ENCODE data around the gene SCARB1.
"Not testable (repeated sequence)": the region's sequence is repeated elsewhere in the genome, so short reads cannot be mapped to it uniquely, and the experiment has no call there.

SCARB1 gene

DNA sequence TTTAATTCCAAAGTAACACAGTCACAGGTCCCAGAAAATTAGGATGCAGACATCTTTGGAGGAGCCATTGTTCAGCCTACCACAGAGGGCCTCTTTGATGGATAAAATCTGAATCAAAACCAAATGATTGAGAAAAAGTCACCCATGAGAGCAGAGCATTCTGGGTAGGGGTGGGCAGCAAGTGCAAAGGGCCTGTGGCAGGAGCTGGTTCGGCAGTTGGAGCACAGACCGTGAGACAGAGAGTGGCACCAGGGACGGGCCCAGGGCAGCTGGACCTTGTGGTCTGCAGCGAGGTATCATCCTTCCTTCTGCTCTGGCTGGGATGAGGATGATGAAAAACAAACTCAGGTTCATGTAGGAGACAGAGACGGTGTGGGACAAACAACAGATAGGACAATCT lies 32.8 kb upstream of the SCARB1 start:
- no peaks in the 10 kb centered on the region for H3K79me2 ChIP-seq (ENCODE audit: insufficient read depth, low read length)
- H3K27me3 ChIP-seq (ENCODE audit: insufficient read depth, low read length) = no peaks in the 10 kb centered on the region
- peaks cover 2% of the 10 kb centered on the region for H3K4me1 ChIP-seq (ENCODE audit: insufficient read depth, low read length, severe bottlenecking)
- H3K4me3 ChIP-seq (ENCODE audit: low read depth, low read length, poor library complexity, severe bottlenecking) = no peak overlapping the region
- H3K9ac ChIP-seq (ENCODE audit: low read length) = no peak overlapping the region
- no peaks in the 10 kb centered on the region for H3K9me3 ChIP-seq (ENCODE audit: low read length)
- TF ChIP-seq, protein P1, sequence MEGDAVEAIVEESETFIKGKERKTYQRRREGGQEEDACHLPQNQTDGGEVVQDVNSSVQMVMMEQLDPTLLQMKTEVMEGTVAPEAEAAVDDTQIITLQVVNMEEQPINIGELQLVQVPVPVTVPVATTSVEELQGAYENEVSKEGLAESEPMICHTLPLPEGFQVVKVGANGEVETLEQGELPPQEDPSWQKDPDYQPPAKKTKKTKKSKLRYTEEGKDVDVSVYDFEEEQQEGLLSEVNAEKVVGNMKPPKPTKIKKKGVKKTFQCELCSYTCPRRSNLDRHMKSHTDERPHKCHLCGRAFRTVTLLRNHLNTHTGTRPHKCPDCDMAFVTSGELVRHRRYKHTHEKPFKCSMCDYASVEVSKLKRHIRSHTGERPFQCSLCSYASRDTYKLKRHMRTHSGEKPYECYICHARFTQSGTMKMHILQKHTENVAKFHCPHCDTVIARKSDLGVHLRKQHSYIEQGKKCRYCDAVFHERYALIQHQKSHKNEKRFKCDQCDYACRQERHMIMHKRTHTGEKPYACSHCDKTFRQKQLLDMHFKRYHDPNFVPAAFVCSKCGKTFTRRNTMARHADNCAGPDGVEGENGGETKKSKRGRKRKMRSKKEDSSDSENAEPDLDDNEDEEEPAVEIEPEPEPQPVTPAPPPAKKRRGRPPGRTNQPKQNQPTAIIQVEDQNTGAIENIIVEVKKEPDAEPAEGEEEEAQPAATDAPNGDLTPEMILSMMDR (IDR thresholded peaks at IDR 0.05; ENCODE audit: low read length) = no peak
- no peak for TF ChIP-seq EZH2 (IDR thresholded peaks at IDR 0.05; ENCODE audit: borderline replicate concordance, low read length)
- no peaks in the 10 kb centered on the region for H4K20me1 ChIP-seq (ENCODE audit: insufficient read depth, low read length)
- H3F3A ChIP-seq (ENCODE audit: insufficient read depth, low read length) = no peaks in the 10 kb centered on the region
- no peak overlapping the region for H3K27ac ChIP-seq (ENCODE audit: low read depth, low read length, poor library complexity, severe bottlenecking)
- H3K9me2 ChIP-seq (ENCODE audit: low read depth, low read length) = no peaks in the 10 kb centered on the region
- no peak overlapping the region for H3K4me2 ChIP-seq (ENCODE audit: low read length)
- H3K36me3 ChIP-seq (ENCODE audit: insufficient read depth, low read length) = no peaks in the 10 kb centered on the region
- no peak overlapping the region for H2AFZ ChIP-seq (ENCODE audit: low read length)

DNA sequence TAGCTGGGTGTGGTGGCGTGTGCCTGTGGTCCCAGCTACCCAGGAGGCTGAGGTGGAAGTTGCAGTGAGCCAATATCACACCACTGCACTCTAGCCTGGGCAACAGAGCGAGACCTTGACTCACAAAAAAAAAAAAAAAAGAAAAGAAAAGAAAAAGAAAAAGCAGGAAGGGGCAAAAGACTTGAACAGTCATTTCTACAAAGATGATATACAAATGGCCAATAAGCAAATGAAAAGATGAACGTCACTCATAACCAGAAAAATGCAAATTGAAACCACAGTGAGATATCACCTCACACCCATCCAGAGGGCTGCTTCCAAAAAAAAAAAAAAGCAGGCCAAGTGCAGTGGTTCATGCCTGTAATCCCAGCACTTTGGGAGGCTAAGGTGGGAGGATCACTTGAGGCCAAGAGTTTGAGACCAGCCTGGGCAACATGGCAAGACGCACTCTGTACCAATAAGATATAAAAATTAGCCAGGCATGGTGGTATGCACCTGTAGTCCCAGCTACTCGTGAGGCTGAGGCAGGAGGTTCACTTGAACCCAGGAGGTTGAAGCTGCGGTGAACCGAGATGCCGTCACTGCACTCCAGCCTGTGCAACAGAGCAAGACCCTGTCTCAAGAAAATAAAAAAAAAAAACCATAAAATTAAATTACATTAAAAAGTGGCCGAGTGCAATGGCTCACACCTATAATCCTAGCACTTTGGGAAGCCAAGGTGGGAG lies 30.3 kb upstream of the SCARB1 start:
- Histone ChIP-seq H4K20me1 (ENCODE audit: insufficient read depth, low read length) (no peaks in the 10 kb centered on the region), H3K27ac (ENCODE audit: low read depth, low read length, poor library complexity, severe bottlenecking) (no peak overlapping the region), H3K9me3 (ENCODE audit: low read length) (no peaks in the 10 kb centered on the region), H3K4me1 (ENCODE audit: insufficient read depth, low read length, severe bottlenecking) (no peaks in the 10 kb centered on the region), H3K4me3 (ENCODE audit: low read depth, low read length, poor library complexity, severe bottlenecking) (no peak overlapping the region), H3K79me2 (ENCODE audit: insufficient read depth, low read length) (no peaks in the 10 kb centered on the region), H3K36me3 (ENCODE audit: insufficient read depth, low read length) (no peaks in the 10 kb centered on the region; the same call in 1 of the 2 replicates), H2AFZ (ENCODE audit: low read length) (no peak overlapping the region), H3K27me3 (ENCODE audit: insufficient read depth, low read length) (0 out of 2 replicates have a peak, but pooled peaks cover 3% of the 10 kb centered on the region), H3F3A (ENCODE audit: insufficient read depth, low read length) (no peaks in the 10 kb centered on the region), H3K4me2 (ENCODE audit: low read length) (no peak overlapping the region), H3K9ac (ENCODE audit: low read length) (no peak overlapping the region), H3K9me2 (ENCODE audit: low read depth, low read length) (no peaks in the 10 kb centered on the region)
- TF ChIP-seq, protein P1 (IDR thresholded peaks at IDR 0.05; ENCODE audit: low read length) = no peak
- TF ChIP-seq EZH2 (IDR thresholded peaks at IDR 0.05; ENCODE audit: borderline replicate concordance, low read length) = no peak

DNA sequence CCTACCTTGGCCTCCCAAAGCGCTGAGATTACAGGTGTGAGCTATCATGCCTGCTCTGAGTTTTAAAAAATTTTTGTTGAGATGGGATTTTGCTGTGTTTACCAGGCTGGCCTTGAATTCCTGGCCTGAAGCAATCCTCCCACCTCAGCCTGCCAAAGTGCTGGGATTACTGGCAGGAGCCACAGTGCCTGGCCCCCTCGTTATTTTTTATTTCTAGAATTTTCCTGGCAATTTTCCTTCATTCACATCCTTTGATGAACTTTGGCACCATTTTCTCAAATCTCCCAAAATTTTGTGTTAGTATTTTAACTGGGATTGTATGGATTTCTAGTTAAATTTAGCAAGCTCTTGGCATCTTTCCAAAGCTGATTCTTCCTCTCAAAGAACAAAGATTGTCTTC lies 24.6 kb upstream of the SCARB1 start:
- Histone ChIP-seq H3K9me2 (ENCODE audit: low read depth, low read length) (no peaks in the 10 kb centered on the region), H3K9me3 (ENCODE audit: low read length) (no peaks in the 10 kb centered on the region), H3K4me3 (ENCODE audit: low read depth, low read length, poor library complexity, severe bottlenecking) (no peak overlapping the region), H3K79me2 (ENCODE audit: insufficient read depth, low read length) (no peaks in the 10 kb centered on the region), H2AFZ (ENCODE audit: low read length) (no peak overlapping the region), H3K4me1 (ENCODE audit: insufficient read depth, low read length, severe bottlenecking) (peaks cover 22% of the 10 kb centered on the region), H3K36me3 (ENCODE audit: insufficient read depth, low read length) (no peaks in the 10 kb centered on the region; the same call in 1 of the 2 replicates), H3K9ac (ENCODE audit: low read length) (no peak overlapping the region), H3F3A (ENCODE audit: insufficient read depth, low read length) (no peaks in the 10 kb centered on the region), H3K27me3 (ENCODE audit: insufficient read depth, low read length) (0 out of 2 replicates have a peak, but pooled peaks cover 3% of the 10 kb centered on the region), H4K20me1 (ENCODE audit: insufficient read depth, low read length) (no peaks in the 10 kb centered on the region), H3K27ac (ENCODE audit: low read depth, low read length, poor library complexity, severe bottlenecking) (no peak overlapping the region), H3K4me2 (ENCODE audit: low read length) (no peak overlapping the region)
- TF ChIP-seq EZH2 (IDR thresholded peaks at IDR 0.05; ENCODE audit: borderline replicate concordance, low read length) = no peak
- TF ChIP-seq, protein P1 (IDR thresholded peaks at IDR 0.05; ENCODE audit: low read length) = no peak

DNA sequence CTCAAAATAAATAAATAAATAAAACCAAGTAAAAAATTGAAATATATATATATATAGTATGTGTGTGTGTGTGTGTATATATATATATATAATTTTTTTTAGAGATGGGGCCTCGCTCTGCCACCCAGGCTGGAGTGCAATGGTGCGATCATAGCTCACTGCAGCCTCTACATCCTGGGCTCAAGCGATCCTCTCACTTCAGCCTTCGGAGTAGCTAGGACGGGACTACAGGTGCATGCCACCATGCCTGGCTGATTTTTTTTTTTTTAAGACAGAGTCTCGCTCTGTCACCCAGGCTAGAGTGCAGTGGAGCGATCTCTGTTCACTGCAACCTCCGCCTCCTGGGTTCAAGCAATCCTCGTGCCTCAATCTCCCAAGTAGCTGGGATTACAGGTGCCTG lies 24.1 kb upstream of the SCARB1 start:
- not testable (repeated sequence) for H3K27ac ChIP-seq (ENCODE audit: low read depth, low read length, poor library complexity, severe bottlenecking); H3K4me2 ChIP-seq (ENCODE audit: low read length); H3K79me2 ChIP-seq (ENCODE audit: insufficient read depth, low read length); H3K9ac ChIP-seq (ENCODE audit: low read length); H3K4me3 ChIP-seq (ENCODE audit: low read depth, low read length, poor library complexity, severe bottlenecking); H3K9me3 ChIP-seq (ENCODE audit: low read length); H2AFZ ChIP-seq (ENCODE audit: low read length); H3K36me3 ChIP-seq (ENCODE audit: insufficient read depth, low read length); H3K27me3 ChIP-seq (ENCODE audit: insufficient read depth, low read length); H4K20me1 ChIP-seq (ENCODE audit: insufficient read depth, low read length); H3K9me2 ChIP-seq (ENCODE audit: low read depth, low read length); H3F3A ChIP-seq (ENCODE audit: insufficient read depth, low read length)
- H3K4me1 ChIP-seq (ENCODE audit: insufficient read depth, low read length, severe bottlenecking) = peaks cover 22% of the 10 kb centered on the region
